ENCODE data around the gene ATP6V0B. TPM values are rescaled to one million over a fixed set of nuclear protein-coding genes. Genes with fewer than 3 reads are reported as not detected.
A peak's percentile ranks its signal among the peaks of the same experiment; 100 is the strongest.

The ATP6V0B gene
- polyA plus RNA-seq, 1 donor from 2014 or later, result 580 TPM

DNA sequence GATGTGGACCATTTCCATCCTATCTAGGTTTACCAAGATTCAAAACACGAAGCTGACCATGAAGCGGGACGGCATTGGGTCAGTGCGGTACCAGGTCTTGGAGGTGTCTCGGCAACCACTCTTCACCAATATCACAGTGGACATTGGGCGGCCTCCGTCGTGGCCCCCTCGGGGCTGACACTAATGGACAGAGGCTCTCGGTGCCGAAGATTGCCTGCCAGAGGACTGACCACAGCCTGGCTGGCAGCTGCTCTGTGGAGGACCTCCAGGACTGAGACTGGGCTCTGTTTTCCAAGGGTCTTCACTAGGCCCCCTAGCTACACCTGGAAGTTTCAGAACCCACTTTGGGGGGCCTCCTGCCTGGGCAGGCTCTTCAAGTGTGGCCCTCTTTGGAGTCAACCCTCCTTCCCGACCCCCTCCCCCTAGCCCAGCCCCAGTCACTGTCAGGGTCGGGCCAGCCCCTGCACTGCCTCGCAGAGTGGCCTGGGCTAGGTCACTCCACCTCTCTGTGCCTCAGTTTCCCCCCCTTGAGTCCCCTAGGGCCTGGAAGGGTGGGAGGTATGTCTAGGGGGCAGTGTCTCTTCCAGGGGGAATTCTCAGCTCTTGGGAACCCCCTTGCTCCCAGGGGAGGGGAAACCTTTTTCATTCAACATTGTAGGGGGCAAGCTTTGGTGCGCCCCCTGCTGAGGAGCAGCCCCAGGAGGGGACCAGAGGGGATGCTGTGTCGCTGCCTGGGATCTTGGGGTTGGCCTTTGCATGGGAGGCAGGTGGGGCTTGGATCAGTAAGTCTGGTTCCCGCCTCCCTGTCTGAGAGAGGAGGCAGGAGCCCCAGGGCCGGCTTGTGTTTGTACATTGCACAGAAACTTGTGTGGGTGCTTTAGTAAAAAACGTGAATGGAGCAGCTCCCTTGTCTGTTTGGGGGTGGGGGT lies 15.8 kb downstream of the ATP6V0B start:
- H3K27ac ChIP-seq (ENCODE audit: low read length), result no peak overlapping the region
- H3K9me3 ChIP-seq (ENCODE audit: low read length), result no peaks in the 10 kb centered on the region
- no peak overlapping the region for H3K4me2 ChIP-seq (ENCODE audit: low read length)
- H3K36me3 ChIP-seq (ENCODE audit: insufficient read depth, low read length), result no peaks in the 10 kb centered on the region
- no peaks in the 10 kb centered on the region for H3K79me2 ChIP-seq (replicated peaks; ENCODE audit: insufficient read depth, low read length)
- TF ChIP-seq REST (IDR thresholded peaks at IDR 0.05; ENCODE audit: borderline replicate concordance) (no peak), TAF1 (IDR thresholded peaks at IDR 0.05; ENCODE audit: low read depth) (no peak), RAD21 (conservative IDR thresholded peaks at IDR 0.05) (no peak), SMC3 (conservative IDR thresholded peaks at IDR 0.05; ENCODE audit: poor library complexity) (no peak), MXI1 (conservative IDR thresholded peaks at IDR 0.05; ENCODE audit: poor library complexity, severe bottlenecking) (no peak), EZH2 (IDR thresholded peaks at IDR 0.05; ENCODE audit: borderline replicate concordance, insufficient read depth, low read length, poor library complexity, severe bottlenecking) (no peak), POLR2AphosphoS5 (IDR thresholded peaks at IDR 0.05) (no peak), EP300 (conservative IDR thresholded peaks at IDR 0.05; ENCODE audit: poor library complexity, severe bottlenecking) (no peak)
- TF ChIP-seq, protein P1, sequence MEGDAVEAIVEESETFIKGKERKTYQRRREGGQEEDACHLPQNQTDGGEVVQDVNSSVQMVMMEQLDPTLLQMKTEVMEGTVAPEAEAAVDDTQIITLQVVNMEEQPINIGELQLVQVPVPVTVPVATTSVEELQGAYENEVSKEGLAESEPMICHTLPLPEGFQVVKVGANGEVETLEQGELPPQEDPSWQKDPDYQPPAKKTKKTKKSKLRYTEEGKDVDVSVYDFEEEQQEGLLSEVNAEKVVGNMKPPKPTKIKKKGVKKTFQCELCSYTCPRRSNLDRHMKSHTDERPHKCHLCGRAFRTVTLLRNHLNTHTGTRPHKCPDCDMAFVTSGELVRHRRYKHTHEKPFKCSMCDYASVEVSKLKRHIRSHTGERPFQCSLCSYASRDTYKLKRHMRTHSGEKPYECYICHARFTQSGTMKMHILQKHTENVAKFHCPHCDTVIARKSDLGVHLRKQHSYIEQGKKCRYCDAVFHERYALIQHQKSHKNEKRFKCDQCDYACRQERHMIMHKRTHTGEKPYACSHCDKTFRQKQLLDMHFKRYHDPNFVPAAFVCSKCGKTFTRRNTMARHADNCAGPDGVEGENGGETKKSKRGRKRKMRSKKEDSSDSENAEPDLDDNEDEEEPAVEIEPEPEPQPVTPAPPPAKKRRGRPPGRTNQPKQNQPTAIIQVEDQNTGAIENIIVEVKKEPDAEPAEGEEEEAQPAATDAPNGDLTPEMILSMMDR (IDR thresholded peaks at IDR 0.05; ENCODE audit: poor library complexity, severe bottlenecking), result no peak
- H3K27me3 ChIP-seq (ENCODE audit: insufficient read depth, low read depth, low read length), result no peaks in the 10 kb centered on the region
- H3K4me3 ChIP-seq (ENCODE audit: low read length), result peak overlapping the region; percentile 91
- no peaks in the 10 kb centered on the region for H3K9me2 ChIP-seq (ENCODE audit: insufficient read depth, low read length)
- H2AFZ ChIP-seq (ENCODE audit: low read depth, low read length), result no peak overlapping the region
- H3K9ac ChIP-seq (ENCODE audit: low read length), result no peak overlapping the region
- H4K20me1 ChIP-seq (ENCODE audit: insufficient read depth), result no peaks in the 10 kb centered on the region
- no peaks in the 10 kb centered on the region for H3F3A ChIP-seq (ENCODE audit: insufficient read depth, low read length, poor library complexity, severe bottlenecking)

DNA sequence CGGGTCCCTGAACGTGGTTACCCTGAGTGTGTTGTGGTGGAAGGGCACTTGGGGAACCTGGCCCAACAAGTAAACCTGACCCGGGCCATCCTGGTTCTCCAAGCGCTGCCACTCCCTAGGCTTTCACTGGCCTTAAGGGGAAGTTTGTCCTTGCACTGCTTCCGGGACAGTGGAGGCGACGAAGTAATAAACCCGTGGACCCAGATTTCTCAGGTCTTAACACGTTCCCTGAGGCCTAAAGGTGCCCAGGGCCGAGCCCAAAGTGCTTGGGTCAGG lies 16.4 kb downstream of the ATP6V0B start:
- H3K9ac ChIP-seq (ENCODE audit: low read length), result peak overlapping the region; percentile 65
- no peak overlapping the region for H3K27ac ChIP-seq (ENCODE audit: low read length)
- TF ChIP-seq REST (IDR thresholded peaks at IDR 0.05; ENCODE audit: borderline replicate concordance) (no peak), SMC3 (conservative IDR thresholded peaks at IDR 0.05; ENCODE audit: poor library complexity) (no peak), EP300 (conservative IDR thresholded peaks at IDR 0.05; ENCODE audit: poor library complexity, severe bottlenecking) (no peak), RAD21 (conservative IDR thresholded peaks at IDR 0.05) (no peak), TAF1 (IDR thresholded peaks at IDR 0.05; ENCODE audit: low read depth) (no peak), EZH2 (IDR thresholded peaks at IDR 0.05; ENCODE audit: borderline replicate concordance, insufficient read depth, low read length, poor library complexity, severe bottlenecking) (no peak)
- TF ChIP-seq, protein P1 (IDR thresholded peaks at IDR 0.05; ENCODE audit: poor library complexity, severe bottlenecking), result no peak

More for the DNA sequence above, 16.4 kb downstream of the ATP6V0B start:
- no peaks in the 10 kb centered on the region for H4K20me1 ChIP-seq (ENCODE audit: insufficient read depth)
- no peak overlapping the region for H2AFZ ChIP-seq (ENCODE audit: low read depth, low read length)
- H3K36me3 ChIP-seq (ENCODE audit: insufficient read depth, low read length), result no peaks in the 10 kb centered on the region
- no peaks in the 10 kb centered on the region for H3K9me3 ChIP-seq (ENCODE audit: low read length)
- no peaks in the 10 kb centered on the region for H3K9me2 ChIP-seq (ENCODE audit: insufficient read depth, low read length)
- H3K4me3 ChIP-seq (ENCODE audit: low read length), result peak overlapping the region; percentile 91
- no peaks in the 10 kb centered on the region for H3K27me3 ChIP-seq (ENCODE audit: insufficient read depth, low read depth, low read length)
- peak overlapping the region; percentile 73 for H3K4me2 ChIP-seq (ENCODE audit: low read length)
- H3F3A ChIP-seq (ENCODE audit: insufficient read depth, low read length, poor library complexity, severe bottlenecking), result no peaks in the 10 kb centered on the region
- H3K79me2 ChIP-seq (replicated peaks; ENCODE audit: insufficient read depth, low read length), result no peaks in the 10 kb centered on the region

Measured in neural cell (in vitro differentiated cells).